Panc1 (cell line): Measurements from ENCODE around the gene GCNA.

Experiments used
- POLR2AphosphoS5 ChIP-seq: IDR thresholded peaks from 2 replicates; pipeline ENCODE4 v1.6.1; 2012; ENCODE audit warnings: mild to moderate bottlenecking, low read depth, low read length, moderate library complexity
- TF ChIP-seq, protein P1 (sequence below): fragments of 450-650 bp; IDR thresholded peaks from 2 replicates; pipeline ENCODE4 v1.5.1; 2017; ENCODE audit warnings: mild to moderate bottlenecking
- TF ChIP-seq, protein P2 (sequence below), 2 experiments: IDR thresholded peaks; 2 replicates each; pipeline ENCODE4 v1.6.1; 2011 to 2012; ENCODE audit warnings: low read depth in 2 of 2, control low read depth in 1 of 2, low read length in 1 of 2, mild to moderate bottlenecking in 1 of 2, moderate library complexity in 1 of 2; ENCODE audit not compliant: insufficient read depth in 1 of 2

GRCh38 chrX:71653344-71653743 lies 75.1 kb downstream of the GCNA start:
- TF ChIP-seq, protein P1, sequence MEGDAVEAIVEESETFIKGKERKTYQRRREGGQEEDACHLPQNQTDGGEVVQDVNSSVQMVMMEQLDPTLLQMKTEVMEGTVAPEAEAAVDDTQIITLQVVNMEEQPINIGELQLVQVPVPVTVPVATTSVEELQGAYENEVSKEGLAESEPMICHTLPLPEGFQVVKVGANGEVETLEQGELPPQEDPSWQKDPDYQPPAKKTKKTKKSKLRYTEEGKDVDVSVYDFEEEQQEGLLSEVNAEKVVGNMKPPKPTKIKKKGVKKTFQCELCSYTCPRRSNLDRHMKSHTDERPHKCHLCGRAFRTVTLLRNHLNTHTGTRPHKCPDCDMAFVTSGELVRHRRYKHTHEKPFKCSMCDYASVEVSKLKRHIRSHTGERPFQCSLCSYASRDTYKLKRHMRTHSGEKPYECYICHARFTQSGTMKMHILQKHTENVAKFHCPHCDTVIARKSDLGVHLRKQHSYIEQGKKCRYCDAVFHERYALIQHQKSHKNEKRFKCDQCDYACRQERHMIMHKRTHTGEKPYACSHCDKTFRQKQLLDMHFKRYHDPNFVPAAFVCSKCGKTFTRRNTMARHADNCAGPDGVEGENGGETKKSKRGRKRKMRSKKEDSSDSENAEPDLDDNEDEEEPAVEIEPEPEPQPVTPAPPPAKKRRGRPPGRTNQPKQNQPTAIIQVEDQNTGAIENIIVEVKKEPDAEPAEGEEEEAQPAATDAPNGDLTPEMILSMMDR: no peak
- no peak for TF ChIP-seq POLR2AphosphoS5
- TF ChIP-seq, protein P2, sequence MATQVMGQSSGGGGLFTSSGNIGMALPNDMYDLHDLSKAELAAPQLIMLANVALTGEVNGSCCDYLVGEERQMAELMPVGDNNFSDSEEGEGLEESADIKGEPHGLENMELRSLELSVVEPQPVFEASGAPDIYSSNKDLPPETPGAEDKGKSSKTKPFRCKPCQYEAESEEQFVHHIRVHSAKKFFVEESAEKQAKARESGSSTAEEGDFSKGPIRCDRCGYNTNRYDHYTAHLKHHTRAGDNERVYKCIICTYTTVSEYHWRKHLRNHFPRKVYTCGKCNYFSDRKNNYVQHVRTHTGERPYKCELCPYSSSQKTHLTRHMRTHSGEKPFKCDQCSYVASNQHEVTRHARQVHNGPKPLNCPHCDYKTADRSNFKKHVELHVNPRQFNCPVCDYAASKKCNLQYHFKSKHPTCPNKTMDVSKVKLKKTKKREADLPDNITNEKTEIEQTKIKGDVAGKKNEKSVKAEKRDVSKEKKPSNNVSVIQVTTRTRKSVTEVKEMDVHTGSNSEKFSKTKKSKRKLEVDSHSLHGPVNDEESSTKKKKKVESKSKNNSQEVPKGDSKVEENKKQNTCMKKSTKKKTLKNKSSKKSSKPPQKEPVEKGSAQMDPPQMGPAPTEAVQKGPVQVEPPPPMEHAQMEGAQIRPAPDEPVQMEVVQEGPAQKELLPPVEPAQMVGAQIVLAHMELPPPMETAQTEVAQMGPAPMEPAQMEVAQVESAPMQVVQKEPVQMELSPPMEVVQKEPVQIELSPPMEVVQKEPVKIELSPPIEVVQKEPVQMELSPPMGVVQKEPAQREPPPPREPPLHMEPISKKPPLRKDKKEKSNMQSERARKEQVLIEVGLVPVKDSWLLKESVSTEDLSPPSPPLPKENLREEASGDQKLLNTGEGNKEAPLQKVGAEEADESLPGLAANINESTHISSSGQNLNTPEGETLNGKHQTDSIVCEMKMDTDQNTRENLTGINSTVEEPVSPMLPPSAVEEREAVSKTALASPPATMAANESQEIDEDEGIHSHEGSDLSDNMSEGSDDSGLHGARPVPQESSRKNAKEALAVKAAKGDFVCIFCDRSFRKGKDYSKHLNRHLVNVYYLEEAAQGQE (IDR thresholded peaks at IDR 0.05; ENCODE audit: insufficient read depth in 1 of 2, low read depth in 2 of 2, low read length in 1 of 2): no peak
